Astrocyte (in vitro differentiated cells and primary cell): ENCODE measurements around the gene CCDC59.

Source experiments
- EZH2 ChIP-seq: IDR thresholded peaks from 2 replicates; pipeline ENCODE4 v1.6.1; 2012; ENCODE audit warnings: mild to moderate bottlenecking, low read length, inconsistent platforms; ENCODE audit not compliant: insufficient read depth
- TF ChIP-seq, protein P1 (sequence below): IDR thresholded peaks from 2 replicates; pipeline ENCODE4 v1.5.1; 2011; ENCODE audit warnings: low read depth, mild to moderate bottlenecking, inconsistent platforms, low read length, moderate library complexity; ENCODE audit not compliant: insufficient read depth

DNA sequence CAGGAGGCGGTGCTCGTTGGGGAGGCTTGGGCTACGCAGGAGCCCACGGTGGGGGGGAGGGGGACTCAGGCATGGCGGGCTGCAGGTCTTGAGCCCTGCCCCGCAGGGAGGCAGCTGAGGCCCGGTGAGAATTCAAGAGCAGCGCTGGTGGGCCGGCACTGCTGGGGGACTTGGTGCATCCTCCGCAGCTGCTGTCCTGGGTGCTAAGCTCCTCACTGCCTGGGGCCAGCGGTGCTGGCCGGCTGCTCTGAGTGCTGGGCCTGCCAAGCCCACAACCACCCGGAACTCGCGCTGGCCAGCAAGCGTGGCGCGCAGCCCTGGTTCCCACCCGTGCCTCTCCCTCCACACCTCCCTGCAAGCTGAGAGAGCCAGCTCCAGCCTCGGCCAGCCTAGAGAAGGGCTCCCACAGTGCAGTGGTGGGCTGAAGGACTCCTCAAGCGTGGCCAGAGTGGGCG lies 3.3 kb upstream of the CCDC59 start:
- TF ChIP-seq, protein P1, sequence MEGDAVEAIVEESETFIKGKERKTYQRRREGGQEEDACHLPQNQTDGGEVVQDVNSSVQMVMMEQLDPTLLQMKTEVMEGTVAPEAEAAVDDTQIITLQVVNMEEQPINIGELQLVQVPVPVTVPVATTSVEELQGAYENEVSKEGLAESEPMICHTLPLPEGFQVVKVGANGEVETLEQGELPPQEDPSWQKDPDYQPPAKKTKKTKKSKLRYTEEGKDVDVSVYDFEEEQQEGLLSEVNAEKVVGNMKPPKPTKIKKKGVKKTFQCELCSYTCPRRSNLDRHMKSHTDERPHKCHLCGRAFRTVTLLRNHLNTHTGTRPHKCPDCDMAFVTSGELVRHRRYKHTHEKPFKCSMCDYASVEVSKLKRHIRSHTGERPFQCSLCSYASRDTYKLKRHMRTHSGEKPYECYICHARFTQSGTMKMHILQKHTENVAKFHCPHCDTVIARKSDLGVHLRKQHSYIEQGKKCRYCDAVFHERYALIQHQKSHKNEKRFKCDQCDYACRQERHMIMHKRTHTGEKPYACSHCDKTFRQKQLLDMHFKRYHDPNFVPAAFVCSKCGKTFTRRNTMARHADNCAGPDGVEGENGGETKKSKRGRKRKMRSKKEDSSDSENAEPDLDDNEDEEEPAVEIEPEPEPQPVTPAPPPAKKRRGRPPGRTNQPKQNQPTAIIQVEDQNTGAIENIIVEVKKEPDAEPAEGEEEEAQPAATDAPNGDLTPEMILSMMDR: no peak
- no peak for TF ChIP-seq EZH2
